Heart left ventricle (tissue), 13 donors: ENCODE results near the gene CCDC197.

Experiments used
- CTCF ChIP-seq, 12 donors: fragments of 200-600 bp; sonication (generic) in 4 of 12; IDR thresholded peaks; one replicate each; pipeline versions ENCODE4 v1.5.0 to v1.8.0; 2018 to 2022; ENCODE audit warnings: antibody characterized with exemption in 12 of 12, mild to moderate bottlenecking in 5 of 12
- POLR2A ChIP-seq, 2 donors: fragments of 450-650 bp; IDR thresholded peaks; one replicate each; pipeline ENCODE4 v1.6.1; 2017; ENCODE audit warnings: antibody characterized with exemption in 2 of 2, mild to moderate bottlenecking in 2 of 2, moderate library complexity in 2 of 2
- donor health status: ischemic (EF 13 %, LVEDD 7.1; RV severe dilation, severe dysfunction).
- donor health status: DM: no; HTN: yes; CAD: no.
- donor health status: DM: no; HTN: no; CAD: no.
- donor health status: ischemic (EF 25% LVEDD 6.9; RV normal size, moderate dysfunction).
- donor health status: ischemic (EF 25% LVEDD 5.7; RV mildly dilated, moderate dysfunction).
- donor health status: ischemic (EF 35%, LVEDD 5.7; RV mildly dilated, moderate dysfunction).
- donor health status: nonischemic (EF 11% LVEDD 7.7; RV severe dilation, severe dysfunction).
- donor health status: DM: yes; HTN: yes; CAD: no.
- donor health status: PGD.
- donor health status: ischemic (EF 29% LVEDD 5.4; RV normal size, mild dysfunction).
- donor health status: nonischemic (EF 23%, LVEDD 6.1; RV moderate dilation, normal function).

- TF ChIP-seq CTCF (IDR thresholded peaks at IDR 0.05) = no peak
- TF ChIP-seq POLR2A (IDR thresholded peaks at IDR 0.05) = no peak
Measured at GRCh38 chr14:93960108-93960475, 37.0 kb upstream of the CCDC197 start.
